A673 (cell line): ENCODE results near the gene VAMP1. TPM values are rescaled to one million over a fixed set of nuclear protein-coding genes. Genes with fewer than 3 reads are reported as not detected.
"Not testable (repeated sequence)": the region's sequence is repeated elsewhere in the genome, so short reads cannot be mapped to it uniquely, and the experiment has no call there.

Source experiments
- BruUV-seq: library from RNA; stranded (reverse); fragments of 400-500 nt; replicated peaks from 2 replicates; lab custom pipeline; 2021; lab: Mats Ljungman, UMichigan
- CTCF ChIA-PET: fragments of 300-600 bp; sonication (Branson Sonifier 250); formaldehyde crosslinking; loops from one replicate; lab custom pipeline; 2022; ENCODE audit warnings: antibody characterized with exemption; lab: Charles Lee
- POLR2A ChIA-PET: fragments of 300-600 bp; sonication (Branson Sonifier 250); formaldehyde crosslinking; loops from one replicate; lab custom pipeline; 2022; ENCODE audit warnings: antibody characterized with exemption; ENCODE audit not compliant: low non-redundant PET; lab: Charles Lee
- DNase-seq: peaks from one replicate; pipeline ENCODE4 v3.0.0-alpha.2; 2015; ENCODE audit warnings: low spot score
- H3K27ac ChIP-seq: fragments of 200-600 bp; sonication (generic); 2 replicates; pipeline ENCODE4 v1.5.1; 2016; ENCODE audit warnings: mixed run types, low read depth, mild to moderate bottlenecking, mixed read lengths, antibody characterized with exemption, low read length; ENCODE audit not compliant: poor library complexity, severe bottlenecking
- H3K27me3 ChIP-seq: fragments of 200-600 bp; sonication (generic); replicated peaks from 2 replicates; pipeline ENCODE4 v1.6.1; 2017; ENCODE audit warnings: mixed run types, low read depth, mild to moderate bottlenecking, mixed read lengths, antibody characterized with exemption, low read length; ENCODE audit not compliant: insufficient read depth, poor library complexity
- H3K36me3 ChIP-seq: fragments of 200-600 bp; sonication (generic); 2 replicates; pipeline ENCODE4 v1.6.1; 2016; ENCODE audit warnings: mixed run types, mild to moderate bottlenecking, mixed read lengths, antibody characterized with exemption, low read length; ENCODE audit not compliant: insufficient read depth, poor library complexity, severe bottlenecking
- H3K4me1 ChIP-seq: fragments of 200-600 bp; sonication (generic); 2 replicates; pipeline ENCODE4 v1.6.1; 2017; ENCODE audit warnings: mixed run types, mild to moderate bottlenecking, mixed read lengths, antibody characterized with exemption, low read length; ENCODE audit not compliant: insufficient read depth, poor library complexity, severe bottlenecking
- H3K4me3 ChIP-seq: fragments of 200-600 bp; sonication (generic); 2 replicates; pipeline ENCODE4 v1.5.1; 2016; ENCODE audit warnings: low read depth, mixed run types, mild to moderate bottlenecking, mixed read lengths, low read length; ENCODE audit not compliant: poor library complexity, severe bottlenecking
- H3K9me3 ChIP-seq: fragments of 200-600 bp; sonication (generic); 2 replicates; pipeline ENCODE4 v1.6.1; 2016; ENCODE audit warnings: mixed run types, low read depth, mild to moderate bottlenecking, mixed read lengths, antibody characterized with exemption, low read length; ENCODE audit not compliant: poor library complexity, severe bottlenecking
- CTCF ChIP-seq: fragments of 300-800, 200-600 bp; sonication (generic); conservative IDR thresholded peaks from 2 replicates; pipeline ENCODE4 v1.5.1; 2017; ENCODE audit warnings: low read depth, mild to moderate bottlenecking, antibody characterized with exemption, low read length, moderate library complexity, mixed read lengths
- EZH2 ChIP-seq: fragments of 200-600 bp; sonication (generic); IDR thresholded peaks from 2 replicates; pipeline ENCODE4 v1.6.1; 2017; ENCODE audit warnings: borderline replicate concordance, low read depth, mild to moderate bottlenecking, mixed read lengths, antibody characterized with exemption, low read length; ENCODE audit not compliant: poor library complexity, severe bottlenecking
- intact Hi-C: fragments of 100-400 bp; cut with micrococcal nuclease; formaldehyde crosslinking; loops from one replicate; pipeline ENCODE4 v1.10.0; 2022; ENCODE audit not compliant: unreplicated experiment
- total RNA-seq: library from RNA; stranded (reverse); gene quantifications from 2 replicates; pipeline ENCODE4 v1.2.3, GENCODE V29; 2021

The VAMP1 gene
- total RNA-seq, 1 experiment from 2014 or later = 10.9 TPM

GRCh38 chr12:6428326-6428725 lies 42.2 kb downstream of the VAMP1 start:
- H3K9me3 ChIP-seq = no peaks in the 10 kb centered on the region
- peaks cover 19% of the 10 kb centered on the region for H3K4me1 ChIP-seq
- intact Hi-C loops = no loop called here
- no peak for DNase-seq
- H3K27ac ChIP-seq = no peak overlapping the region
- H3K4me3 ChIP-seq = no peak overlapping the region
- BruUV-seq = no TSS peak
- ChIA-PET CTCF (no interaction called here), POLR2A (no interaction called here)
- TF ChIP-seq CTCF (no peak), EZH2 (no peak)
- H3K36me3 ChIP-seq = no peaks in the 10 kb centered on the region
- no peaks in the 10 kb centered on the region for H3K27me3 ChIP-seq

GRCh38 chr12:6427796-6428195 lies 42.7 kb downstream of the VAMP1 start:
- POLR2A ChIA-PET, H3K9me3 ChIP-seq, H3K27me3 ChIP-seq, BruUV-seq, H3K36me3 ChIP-seq, H3K27ac ChIP-seq, H3K4me3 ChIP-seq, intact Hi-C loops, CTCF ChIA-PET, DNase-seq: not testable (repeated sequence)
- peaks cover 19% of the 10 kb centered on the region for H3K4me1 ChIP-seq

- Histone ChIP-seq H3K4me1 (peaks cover 19% of the 10 kb centered on the region), H3K27me3 (no peaks in the 10 kb centered on the region), H3K9me3 (no peaks in the 10 kb centered on the region), H3K4me3 (no peak overlapping the region), H3K36me3 (no peaks in the 10 kb centered on the region), H3K27ac (no peak overlapping the region)
- BruUV-seq = no TSS peak
- CTCF ChIA-PET = no interaction called here
- no peak for DNase-seq
- no peak for TF ChIP-seq CTCF
- POLR2A ChIA-PET = no interaction called here
- intact Hi-C loops = no loop called here
Observed at GRCh38 chr12:6426882-6427671, 43.4 kb downstream of the VAMP1 start.
